Activated CD4-positive, alpha-beta T cell treated with anti-CD3 and anti-CD28 coated beads, Interleukin-2, amount 50 U/mL, for 4 hours (primary cell): ENCODE measurements around the gene OR7A10.
"Not testable (repeated sequence)": the region's sequence is repeated elsewhere in the genome, so short reads cannot be mapped to it uniquely, and the experiment has no call there.

Source experiments
- DNase-seq, 2 experiments: peaks; one replicate each; pipeline ENCODE4 v3.0.0-alpha.2; 2020

The OR7A10 gene

DNA sequence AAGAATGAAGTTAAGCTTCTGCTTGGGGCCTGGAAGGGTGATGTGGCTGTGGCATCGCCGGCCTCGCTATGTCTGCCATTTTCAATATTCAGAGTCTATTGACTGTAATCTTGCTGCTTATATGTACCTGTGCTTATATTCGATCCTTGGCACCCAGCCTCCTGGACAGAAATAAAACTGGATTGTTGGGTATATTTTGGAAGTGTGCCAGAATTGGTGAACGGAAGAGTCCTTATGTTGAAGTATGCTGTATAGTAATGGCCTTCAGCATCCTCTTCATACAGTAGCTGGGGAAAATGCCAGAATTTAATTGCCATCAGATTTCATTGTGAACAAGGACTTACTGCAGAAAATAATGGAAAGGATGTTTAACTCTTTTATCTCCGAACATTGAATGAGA lies 56.5 kb downstream of the OR7A10 start:
- DNase-seq, result not testable (repeated sequence)
